ENCODE data around the gene DLST.
"Not testable (repeated sequence)": the region's sequence is repeated elsewhere in the genome, so short reads cannot be mapped to it uniquely, and the experiment has no call there.

Gene DLST

GRCh38 chr14:74919421-74920165 is 37.9 kb downstream of the DLST start:
- DNase-seq = peak in 1 of 3 donors; percentile 32

DNA sequence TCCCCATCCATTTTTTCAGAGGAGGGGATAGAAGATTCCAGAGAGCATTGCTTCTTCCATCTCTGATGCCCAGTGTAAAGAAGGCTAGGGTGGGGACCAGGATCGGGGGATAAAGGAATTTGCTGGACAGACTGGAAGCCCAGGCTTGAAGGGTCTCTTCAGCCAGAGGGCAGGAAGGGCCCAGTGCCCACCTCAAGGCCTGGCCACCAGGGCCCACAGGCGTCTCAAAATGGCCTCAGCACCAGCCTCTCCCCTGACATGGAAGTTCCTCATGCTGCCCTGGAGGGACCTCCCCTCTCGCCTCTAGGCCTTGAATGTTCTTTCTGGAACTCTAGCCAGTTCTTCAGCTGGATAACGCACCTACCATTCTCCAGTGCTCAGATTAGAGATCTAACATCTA is 38.6 kb downstream of the DLST start:
- no peak for DNase-seq

GRCh38 chr14:74921053-74921620 is 39.4 kb downstream of the DLST start:
- DNase-seq = no peak

- DNase-seq = no peak
Measured at GRCh38 chr14:74921987-74922751, 40.5 kb downstream of the DLST start.

- peak; percentile 74 to 90 (median 83) for DNase-seq
Measured at GRCh38 chr14:74922752-74923401, 41.2 kb downstream of the DLST start, which contains the start of gene RPS6KL1. Gene RPS6KL1, minus strand, starts transcription at chr14:74923260. Its CDS starts 1,719 bp downstream, at chr14:74921541.

DNA sequence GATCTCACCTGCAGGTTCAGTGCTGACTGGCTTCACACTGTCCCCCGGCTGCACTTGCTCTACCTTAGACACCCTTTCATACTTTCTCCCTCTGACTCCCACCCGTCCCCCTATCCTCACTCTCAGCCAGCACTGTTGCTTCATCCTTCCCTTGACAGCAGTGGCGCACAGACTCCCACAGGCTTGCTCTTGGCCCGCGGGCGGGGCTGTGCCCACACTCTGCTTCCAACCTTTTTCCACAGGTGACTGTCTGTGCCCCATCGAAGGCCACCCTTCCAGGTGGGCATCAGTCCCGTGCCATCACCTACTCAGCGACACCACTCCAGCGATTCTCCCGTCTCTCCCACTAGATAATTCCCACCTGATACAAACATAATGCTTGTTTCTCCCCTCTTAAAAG is 42.3 kb downstream of the DLST start:
- DNase-seq = no peak

DNA sequence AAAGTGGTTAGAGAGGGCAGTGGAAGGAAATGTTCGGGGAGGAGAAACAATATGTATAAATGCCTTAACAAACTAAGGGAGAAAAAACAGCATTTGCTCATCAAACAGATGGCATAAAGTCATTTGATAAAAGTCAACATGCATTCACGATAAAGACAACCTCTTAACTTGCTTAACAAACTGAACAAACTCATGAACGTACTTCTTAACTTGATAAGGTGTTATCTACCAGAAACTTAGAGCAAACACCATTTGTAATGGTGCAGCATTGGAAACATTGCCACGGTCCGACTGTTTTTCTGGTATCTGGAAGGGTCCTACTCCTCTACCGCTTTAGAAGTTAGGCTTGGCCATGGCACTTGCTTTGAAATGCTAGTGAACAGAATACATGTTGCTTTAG is 45.5 kb downstream of the DLST start:
- no peak for DNase-seq

GRCh38 chr14:74929242-74929641 is 47.5 kb downstream of the DLST start:
- no peak for DNase-seq

- not testable (repeated sequence) for DNase-seq
Measured at GRCh38 chr14:74931744-74932143, 50.0 kb downstream of the DLST start.

DNA sequence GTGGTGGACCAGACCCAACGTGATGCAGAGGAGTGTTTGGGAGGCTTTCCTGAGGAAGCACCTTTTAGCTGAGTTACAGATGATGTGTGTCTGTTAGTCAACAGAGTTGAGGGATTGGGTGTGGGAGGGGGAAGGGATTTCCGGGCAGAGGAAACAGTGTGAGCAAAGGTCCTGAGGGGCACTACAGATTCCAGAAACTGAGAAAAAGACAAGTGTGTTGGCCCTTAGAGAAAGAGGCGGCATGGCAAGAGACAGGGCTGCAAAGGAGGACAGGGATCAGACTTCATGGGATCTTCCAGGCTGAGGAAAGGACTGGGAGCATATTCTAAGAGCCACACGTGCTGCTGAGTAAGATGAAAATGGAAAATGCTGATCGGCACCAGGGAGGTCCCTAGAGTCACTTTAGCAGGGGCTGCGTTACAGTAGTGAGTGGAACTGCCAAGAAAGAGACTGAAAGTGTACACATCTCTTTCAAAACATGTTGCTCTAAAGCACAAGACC is 50.7 kb downstream of the DLST start:
- peak; percentile 81 to 84 (median 83) for DNase-seq

DNA sequence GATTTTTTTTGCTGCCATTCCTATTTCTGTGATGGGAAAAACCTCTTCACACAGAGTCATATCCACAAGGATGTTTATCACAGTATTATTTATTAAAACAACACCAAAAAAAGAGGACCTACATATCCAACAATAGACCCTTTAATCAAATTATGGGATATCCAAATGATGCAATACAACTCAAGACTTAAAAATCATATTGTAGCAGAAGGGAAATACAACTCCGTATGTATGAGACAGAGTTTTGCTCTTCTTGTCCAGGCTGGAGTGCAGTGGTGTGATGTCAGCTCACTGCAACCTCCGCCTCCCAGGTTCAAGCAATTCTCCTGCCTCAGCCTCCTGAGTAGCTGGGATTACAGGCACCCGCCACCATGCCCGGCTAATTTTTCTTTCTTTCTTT is 51.2 kb downstream of the DLST start:
- DNase-seq = peak in 2 of 3 donors; percentile 28 to 42

DNA sequence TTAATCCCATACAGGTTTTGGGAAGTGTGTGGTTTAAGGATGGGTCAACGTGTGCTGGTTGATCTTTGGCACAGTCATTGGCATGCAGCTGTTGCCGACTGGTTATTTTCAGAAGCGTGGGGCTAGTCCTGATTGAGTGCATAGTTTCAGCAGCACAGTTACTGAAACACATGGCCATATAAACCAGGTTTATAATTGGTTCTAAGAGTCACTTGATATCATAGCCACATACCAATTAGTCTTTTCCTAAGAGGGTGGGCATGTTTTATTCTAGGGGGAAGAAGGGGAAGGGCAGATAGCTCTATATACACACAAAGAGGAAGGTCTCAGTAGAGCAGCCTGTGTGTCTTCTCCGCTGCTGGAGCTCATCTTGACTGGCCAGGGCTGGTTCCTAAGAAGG is 52.3 kb downstream of the DLST start:
- peak in 2 of 3 donors; percentile 19 to 21 for DNase-seq

- peak in 2 of 3 donors; percentile 24 to 60 for DNase-seq
Measured at GRCh38 chr14:74934476-74935359, 53.0 kb downstream of the DLST start.

DNA sequence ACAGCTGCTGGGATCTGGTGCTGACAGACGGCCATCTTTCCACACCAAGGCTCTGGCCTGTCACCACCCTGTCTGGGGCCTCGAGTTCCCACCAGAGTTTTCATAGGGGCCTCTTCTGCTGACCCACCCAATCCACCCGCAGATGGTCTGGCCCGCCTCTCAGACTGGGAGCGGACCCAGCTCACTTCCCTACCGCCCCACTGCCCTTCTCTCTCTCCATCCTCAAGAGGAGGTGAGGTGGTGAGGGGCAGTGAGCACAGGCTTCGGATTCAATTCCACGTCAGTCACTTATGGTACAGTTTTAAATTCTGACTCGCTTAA is 53.6 kb downstream of the DLST start:
- DNase-seq = no peak

- no peak for DNase-seq
Measured at GRCh38 chr14:74936151-74936550, 54.4 kb downstream of the DLST start.

- peak; percentile 49 to 56 (median 52) for DNase-seq
Measured at GRCh38 chr14:74936731-74937130, 55.0 kb downstream of the DLST start.

DNA sequence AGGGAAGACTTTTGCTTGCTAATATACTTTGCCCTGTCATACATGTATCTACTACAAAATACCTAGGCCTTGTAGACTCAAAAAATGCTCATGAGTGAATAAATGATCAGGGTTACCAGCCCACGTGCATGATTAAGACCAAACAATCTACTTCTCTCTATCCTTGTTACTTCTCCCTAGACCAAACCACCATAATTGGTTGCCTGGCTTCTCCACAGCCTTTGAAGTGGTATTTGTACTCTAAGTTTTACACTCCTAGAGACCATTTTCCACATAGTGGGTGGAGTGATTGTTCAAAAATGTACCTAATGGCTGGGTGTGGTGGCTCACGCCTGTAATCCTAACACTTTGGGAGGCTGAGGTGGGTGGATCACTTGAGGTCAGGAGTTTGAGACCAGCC is 55.5 kb downstream of the DLST start:
- no peak for DNase-seq

GRCh38 chr14:74938531-74939495 is 57.1 kb downstream of the DLST start:
- DNase-seq = peak; percentile 37 to 60 (median 57)

DNA sequence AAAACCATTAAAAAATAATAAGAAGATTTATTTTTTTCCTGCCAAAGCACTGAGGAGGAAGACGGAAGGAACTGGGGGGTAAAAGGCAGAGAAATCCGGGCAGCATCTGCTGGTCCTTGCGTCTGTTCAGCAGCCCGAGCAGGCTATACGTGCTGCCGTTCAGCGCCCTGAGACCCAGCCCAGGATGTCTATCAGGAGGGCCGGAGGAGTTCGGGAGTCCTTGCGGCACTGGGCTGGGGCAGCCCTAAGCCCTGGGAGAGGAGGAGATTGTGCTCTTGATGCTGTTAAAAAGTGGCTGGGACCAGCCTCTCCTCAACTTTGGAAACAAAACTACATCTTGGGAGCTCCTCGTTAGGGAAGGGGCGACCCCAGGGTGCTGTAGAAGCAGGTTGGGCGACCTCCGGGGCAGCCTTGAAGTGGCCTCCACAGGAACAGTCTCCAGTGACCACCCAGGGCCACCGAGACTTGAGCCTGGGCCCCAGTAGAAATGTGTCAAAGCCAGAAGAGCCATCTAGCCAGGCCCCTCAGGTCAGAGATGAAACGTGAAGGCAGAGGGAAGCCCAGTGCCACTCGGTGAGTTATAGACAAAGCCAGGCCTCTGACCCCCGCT is 59.3 kb downstream of the DLST start:
- no peak for DNase-seq

- peak; percentile 82 to 89 (median 83) for DNase-seq
Measured at GRCh38 chr14:74941676-74942097, 60.0 kb downstream of the DLST start.
